Measurements from ENCODE around the gene COL13A1. TPM values are rescaled to one million over a fixed set of nuclear protein-coding genes. Genes with fewer than 3 reads are reported as not detected.

Gene COL13A1
- total RNA-seq, 1 donor from 2014 or later, result not detected

- TF ChIP-seq CTCF (IDR thresholded peaks at IDR 0.05) (no peak), POLR2A (IDR thresholded peaks at IDR 0.05) (no peak), POLR2AphosphoS5 (IDR thresholded peaks at IDR 0.05; ENCODE audit: insufficient read depth in 1 of 2, low read depth in 1 of 2) (no peak)
- no peak for DNase-seq (ENCODE audit: extremely low spot score in 2 of 2)
- Histone ChIP-seq H3K4me3 (no peak overlapping the region), H3K36me3 (no peaks in the 10 kb centered on the region), H3K27me3 (no peaks in the 10 kb centered on the region), H3K27ac (no peak overlapping the region), H3K9me3 (no peaks in the 10 kb centered on the region), H3K4me1 (no peaks in the 10 kb centered on the region)
- intact Hi-C loops (cut with DNase I), result no loop called here
Observed at GRCh38 chr10:69972981-69973397, 171.3 kb downstream of the COL13A1 start.

- intact Hi-C loops (cut with DNase I), result no loop called here
- Histone ChIP-seq H3K27ac (no peak overlapping the region), H3K4me3 (no peak overlapping the region), H3K27me3 (no peaks in the 10 kb centered on the region), H3K9me3 (no peaks in the 10 kb centered on the region), H3K4me1 (no peaks in the 10 kb centered on the region), H3K36me3 (no peaks in the 10 kb centered on the region)
- no peak for TF ChIP-seq POLR2A (IDR thresholded peaks at IDR 0.05)
- TF ChIP-seq CTCF (IDR thresholded peaks at IDR 0.05), result no peak
- TF ChIP-seq POLR2AphosphoS5 (IDR thresholded peaks at IDR 0.05; ENCODE audit: insufficient read depth in 1 of 2, low read depth in 1 of 2), result no peak
- no peak for DNase-seq (ENCODE audit: extremely low spot score in 2 of 2)
Observed at GRCh38 chr10:69973678-69974077, 172.0 kb downstream of the COL13A1 start.

GRCh38 chr10:69974551-69975155, 172.9 kb downstream of the COL13A1 start:
- H3K9me3 ChIP-seq, result no peaks in the 10 kb centered on the region

GRCh38 chr10:69976795-69977546, 175.3 kb downstream of the COL13A1 start:
- Histone ChIP-seq H3K27ac (no peak overlapping the region), H3K9me3 (no peaks in the 10 kb centered on the region), H3K4me1 (no peaks in the 10 kb centered on the region), H3K27me3 (no peaks in the 10 kb centered on the region), H3K4me3 (no peak overlapping the region), H3K36me3 (no peaks in the 10 kb centered on the region)
- TF ChIP-seq POLR2AphosphoS5 (IDR thresholded peaks at IDR 0.05; ENCODE audit: insufficient read depth in 1 of 2, low read depth in 1 of 2) (no peak), CTCF (IDR thresholded peaks at IDR 0.05) (no peak), POLR2A (IDR thresholded peaks at IDR 0.05) (no peak)
- intact Hi-C loops (cut with DNase I), result no loop called here
- no peak for DNase-seq (ENCODE audit: extremely low spot score in 2 of 2)

More at GRCh38 chr10:69974551-69975155, 172.9 kb downstream of the COL13A1 start:
- H3K4me3 ChIP-seq, result no peak overlapping the region
- H3K27me3 ChIP-seq, result no peaks in the 10 kb centered on the region
- no peaks in the 10 kb centered on the region for H3K36me3 ChIP-seq
- no peak overlapping the region for H3K27ac ChIP-seq
- no peak for DNase-seq (ENCODE audit: extremely low spot score in 2 of 2)
- TF ChIP-seq POLR2A (IDR thresholded peaks at IDR 0.05), result no peak
- intact Hi-C loops (cut with DNase I), result no loop called here
- no peaks in the 10 kb centered on the region for H3K4me1 ChIP-seq

GRCh38 chr10:69979174-69979573, 177.5 kb downstream of the COL13A1 start:
- Histone ChIP-seq H3K36me3 (no peaks in the 10 kb centered on the region), H3K4me1 (no peaks in the 10 kb centered on the region), H3K9me3 (no peaks in the 10 kb centered on the region), H3K4me3 (no peak overlapping the region), H3K27me3 (no peaks in the 10 kb centered on the region), H3K27ac (no peak overlapping the region)
- intact Hi-C loops (cut with DNase I), result no loop called here
- no peak for TF ChIP-seq POLR2AphosphoS5 (IDR thresholded peaks at IDR 0.05; ENCODE audit: insufficient read depth in 1 of 2, low read depth in 1 of 2)
- DNase-seq (ENCODE audit: extremely low spot score in 2 of 2), result no peak

- no peak for DNase-seq (ENCODE audit: extremely low spot score in 2 of 2)
- Histone ChIP-seq H3K4me3 (no peak overlapping the region), H3K27ac (no peak overlapping the region), H3K4me1 (no peaks in the 10 kb centered on the region), H3K9me3 (no peaks in the 10 kb centered on the region), H3K27me3 (no peaks in the 10 kb centered on the region), H3K36me3 (no peaks in the 10 kb centered on the region)
- intact Hi-C loops (cut with DNase I), result no loop called here
- no peak for TF ChIP-seq POLR2A (IDR thresholded peaks at IDR 0.05)
- TF ChIP-seq POLR2AphosphoS5 (IDR thresholded peaks at IDR 0.05; ENCODE audit: insufficient read depth in 1 of 2, low read depth in 1 of 2), result no peak
- TF ChIP-seq CTCF (IDR thresholded peaks at IDR 0.05), result no peak
Observed at GRCh38 chr10:69980672-69981071, 179.0 kb downstream of the COL13A1 start.

All from vagina (tissue), 2 donors.